Rectal smooth muscle tissue (tissue), 1 donor: ENCODE results near the gene TNFAIP2.

Experiments
- H3K27ac ChIP-seq: one replicate; pipeline ENCODE4 v1.7.0; 2013; ENCODE audit warnings: low read depth, low read length, inconsistent platforms
- H3K27me3 ChIP-seq: one replicate; pipeline ENCODE4 v1.7.0; 2013; ENCODE audit warnings: low read length; ENCODE audit not compliant: control insufficient read depth, insufficient read depth
- H3K36me3 ChIP-seq: one replicate; pipeline ENCODE4 v1.7.0; 2013; ENCODE audit warnings: low read length; ENCODE audit not compliant: control insufficient read depth, insufficient read depth
- H3K4me1 ChIP-seq: one replicate; pipeline ENCODE4 v1.7.0; 2013; ENCODE audit warnings: low read length; ENCODE audit not compliant: control insufficient read depth, insufficient read depth
- H3K4me3 ChIP-seq: one replicate; pipeline ENCODE4 v1.7.0; 2013; ENCODE audit warnings: low read length
- H3K9ac ChIP-seq: one replicate; pipeline ENCODE4 v1.7.0; 2013; ENCODE audit warnings: low read length

Gene TNFAIP2

DNA sequence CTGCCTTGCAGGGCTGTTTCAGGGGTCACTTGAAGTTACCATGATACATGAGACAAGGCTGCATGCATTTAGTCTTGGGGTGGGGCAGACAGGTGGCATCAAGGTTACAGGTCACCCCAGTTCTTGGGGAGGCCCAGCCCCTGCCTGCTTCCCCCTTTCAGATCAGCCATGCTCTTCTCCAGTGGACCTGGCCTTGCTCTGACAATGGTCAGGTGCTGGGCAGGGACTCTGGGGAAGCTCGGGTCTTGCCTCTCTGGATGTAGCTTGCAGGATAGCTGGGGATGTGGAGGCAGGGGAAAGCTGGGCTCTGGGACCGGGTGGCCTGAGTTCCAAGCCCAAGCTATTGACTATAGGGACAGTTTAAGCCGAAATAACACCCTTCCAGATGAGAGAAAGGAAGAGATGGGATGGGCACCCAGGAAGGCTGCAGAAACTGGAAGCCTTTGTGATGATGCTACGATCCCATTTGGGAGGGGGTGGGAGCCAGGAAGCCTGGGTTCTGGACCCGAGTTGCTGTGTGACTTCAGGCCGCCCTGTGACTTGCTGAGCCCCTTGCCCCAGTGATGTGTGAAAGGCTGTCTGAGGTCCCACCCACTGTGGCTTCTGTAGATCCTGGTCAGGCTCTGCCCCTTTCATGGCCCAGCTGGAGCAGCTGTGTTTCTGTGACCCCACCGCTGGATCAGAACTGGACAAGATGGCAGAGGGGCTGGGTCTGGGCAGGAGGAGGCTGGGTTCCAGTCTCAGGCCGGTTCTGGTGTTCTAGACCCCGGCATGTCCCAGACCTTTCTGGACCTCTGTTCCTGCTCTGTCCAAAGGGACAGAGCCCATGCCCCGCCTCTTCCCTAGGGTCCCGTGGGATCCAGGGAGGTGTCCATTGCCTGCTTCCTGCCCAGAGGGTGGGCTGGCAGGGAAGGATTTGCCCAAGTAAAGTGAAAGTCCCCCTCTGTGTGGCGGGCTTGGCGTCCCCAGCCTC is 2.1 kb downstream of the TNFAIP2 start:
- Histone ChIP-seq H3K4me1 (peaks cover 3% of the 10 kb centered on the region), H3K27me3 (peaks cover 1% of the 10 kb centered on the region), H3K36me3 (no peaks in the 10 kb centered on the region), H3K4me3 (peak overlapping the region; percentile 69), H3K27ac (no peak overlapping the region), H3K9ac (no peak overlapping the region)

- Histone ChIP-seq H3K4me1 (peaks cover 8% of the 10 kb centered on the region), H3K4me3 (peak overlapping the region; percentile 59), H3K9ac (no peak overlapping the region), H3K36me3 (no peaks in the 10 kb centered on the region), H3K27me3 (peaks cover 1% of the 10 kb centered on the region), H3K27ac (no peak overlapping the region)
Observed at GRCh38 chr14:103126088-103126872, 3.0 kb downstream of the TNFAIP2 start.

DNA sequence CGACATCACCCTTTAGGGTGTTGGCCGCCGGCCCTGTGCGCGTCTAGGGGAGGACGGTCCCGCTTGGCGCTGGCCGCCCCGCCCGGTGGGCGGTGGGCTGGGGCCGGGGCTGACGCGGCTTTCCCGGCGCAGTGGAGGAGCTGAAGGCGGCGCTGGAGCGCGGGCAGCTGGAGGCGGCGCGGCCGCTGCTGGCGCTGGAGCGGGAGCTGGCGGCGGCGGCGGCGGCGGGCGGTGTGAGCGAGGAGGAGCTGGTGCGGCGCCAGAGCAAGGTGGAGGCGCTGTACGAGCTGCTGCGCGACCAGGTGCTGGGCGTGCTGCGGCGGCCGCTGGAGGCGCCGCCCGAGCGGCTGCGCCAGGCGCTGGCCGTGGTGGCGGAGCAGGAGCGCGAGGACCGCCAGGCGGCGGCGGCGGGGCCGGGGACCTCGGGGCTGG is 3.6 kb downstream of the TNFAIP2 start:
- H3K9ac ChIP-seq, result no peak overlapping the region
- peaks cover 1% of the 10 kb centered on the region for H3K27me3 ChIP-seq
- H3K4me3 ChIP-seq, result peak overlapping the region; percentile 59
- no peak overlapping the region for H3K27ac ChIP-seq
- H3K36me3 ChIP-seq, result no peaks in the 10 kb centered on the region
- peaks cover 11% of the 10 kb centered on the region for H3K4me1 ChIP-seq

- peaks cover 14% of the 10 kb centered on the region for H3K4me1 ChIP-seq
- H3K4me3 ChIP-seq, result no peak overlapping the region
- no peak overlapping the region for H3K27ac ChIP-seq
- H3K36me3 ChIP-seq, result no peaks in the 10 kb centered on the region
- no peak overlapping the region for H3K9ac ChIP-seq
- peaks cover 1% of the 10 kb centered on the region for H3K27me3 ChIP-seq
Observed at GRCh38 chr14:103127356-103127755, 4.1 kb downstream of the TNFAIP2 start.

DNA sequence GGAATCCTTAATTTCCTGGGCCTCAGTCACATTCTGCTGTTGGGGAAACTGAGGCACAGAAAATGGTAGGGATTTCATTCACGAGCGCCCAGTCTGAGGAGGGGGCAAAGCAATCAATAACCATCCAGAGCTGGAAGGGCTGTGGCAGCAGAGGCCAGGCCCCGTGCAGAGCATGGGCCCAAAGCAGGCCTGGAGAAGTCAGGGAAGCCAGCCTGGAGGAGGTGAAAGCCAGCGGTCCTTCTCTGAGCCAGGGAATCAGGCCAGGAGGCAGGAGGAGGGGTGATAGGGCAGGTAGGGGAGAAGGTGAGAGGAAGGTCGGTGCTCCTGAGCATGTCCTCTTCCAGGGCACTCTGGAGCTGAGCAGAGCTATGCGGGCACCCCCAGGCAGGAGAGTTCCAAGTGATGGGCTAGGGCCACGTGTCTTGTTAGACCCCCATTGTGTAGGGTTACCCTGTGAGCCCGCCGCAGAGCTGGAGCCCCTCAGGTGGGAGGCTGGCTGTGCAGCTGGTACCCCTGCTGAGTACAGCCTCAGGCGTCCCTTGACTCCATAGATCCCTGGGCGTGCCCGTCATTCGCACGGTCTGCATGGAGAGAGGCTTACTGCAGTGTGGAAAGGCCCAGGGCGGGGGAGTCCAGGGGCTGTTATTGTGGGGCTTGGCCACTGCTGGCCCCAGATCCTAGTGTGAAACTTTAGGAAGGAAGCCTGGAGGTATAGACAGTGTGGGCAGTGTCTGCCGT is 4.8 kb downstream of the TNFAIP2 start:
- Histone ChIP-seq H3K9ac (no peak overlapping the region), H3K4me3 (no peak overlapping the region), H3K27ac (no peak overlapping the region), H3K27me3 (peaks cover 1% of the 10 kb centered on the region), H3K36me3 (peaks cover 2% of the 10 kb centered on the region), H3K4me1 (peaks cover 11% of the 10 kb centered on the region)

DNA sequence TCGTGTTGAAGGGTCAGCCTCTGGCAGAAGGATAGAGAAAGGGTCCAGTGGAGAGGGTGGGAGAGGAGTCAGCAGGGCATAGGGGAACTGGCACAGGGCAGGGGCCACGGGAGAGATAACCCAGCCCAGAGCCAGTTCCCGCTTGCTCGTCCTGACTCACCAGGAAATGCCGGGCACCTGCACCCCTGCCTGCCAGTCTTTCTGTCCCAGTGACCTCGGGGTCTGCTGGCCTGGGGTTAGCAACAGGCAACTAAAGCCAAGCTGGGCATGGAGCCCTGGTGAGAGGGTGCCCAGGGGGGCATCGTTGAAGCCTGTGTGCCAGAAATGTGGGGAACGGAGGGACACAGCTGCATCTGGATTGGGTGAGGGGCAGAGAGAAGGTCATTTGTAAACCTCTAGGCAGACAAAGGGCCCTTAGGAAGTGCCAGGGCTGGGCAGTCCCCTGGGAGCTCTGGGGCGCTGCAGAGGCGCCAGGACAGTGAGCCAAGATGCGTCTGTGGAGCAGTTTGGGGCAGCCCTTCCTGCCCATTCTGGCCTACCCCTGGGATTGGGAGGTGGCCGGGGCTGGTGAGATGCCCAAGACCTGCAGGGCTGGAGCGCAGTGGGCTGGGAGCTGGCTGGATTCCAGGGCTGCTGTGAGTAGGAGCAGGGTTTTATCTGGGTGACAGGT is 5.5 kb downstream of the TNFAIP2 start:
- Histone ChIP-seq H3K4me1 (peaks cover 11% of the 10 kb centered on the region), H3K9ac (no peak overlapping the region), H3K27me3 (peaks cover 1% of the 10 kb centered on the region), H3K36me3 (peaks cover 4% of the 10 kb centered on the region), H3K4me3 (no peak overlapping the region), H3K27ac (no peak overlapping the region)

DNA sequence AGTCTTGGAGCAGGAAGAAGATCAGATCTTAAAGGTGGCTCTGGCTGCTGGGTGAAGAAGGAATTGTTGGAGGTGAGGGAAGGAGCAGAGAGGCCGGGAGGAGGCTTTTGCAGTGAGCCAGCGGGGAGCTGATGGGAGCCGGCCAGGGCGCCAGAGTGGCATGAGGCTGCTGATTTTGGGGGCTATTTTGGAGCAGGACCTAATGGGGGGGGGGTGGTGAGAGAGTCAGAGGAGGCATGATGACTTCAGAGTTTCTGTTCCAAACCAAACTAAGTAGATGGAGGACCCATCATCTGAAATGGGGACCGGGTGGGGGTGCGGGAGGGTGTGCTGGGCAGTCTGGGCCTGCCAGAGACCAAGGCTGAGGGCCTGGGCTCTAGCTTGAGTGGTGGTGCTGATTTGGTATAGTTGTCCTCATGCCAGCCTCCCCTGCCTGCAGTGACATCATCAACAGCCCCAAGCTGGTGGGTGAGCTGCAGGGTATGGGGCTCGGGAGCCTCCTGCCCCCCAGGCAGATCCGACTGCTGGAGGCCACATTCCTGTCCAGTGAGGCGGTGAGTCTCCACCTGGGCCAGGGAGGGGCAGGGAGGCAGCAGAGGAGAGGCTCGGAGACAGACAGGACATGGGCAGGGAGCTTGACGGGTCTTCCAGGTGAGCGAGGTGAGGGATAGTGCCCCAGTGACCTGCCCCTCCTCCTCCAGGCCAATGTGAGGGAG is 6.2 kb downstream of the TNFAIP2 start:
- Histone ChIP-seq H3K36me3 (peaks cover 4% of the 10 kb centered on the region), H3K9ac (no peak overlapping the region), H3K4me3 (no peak overlapping the region), H3K4me1 (peaks cover 11% of the 10 kb centered on the region), H3K27ac (no peak overlapping the region), H3K27me3 (no peaks in the 10 kb centered on the region)

GRCh38 chr14:103130017-103130764 is 6.9 kb downstream of the TNFAIP2 start:
- H3K27ac ChIP-seq, result peak overlapping the region; percentile 8
- no peak overlapping the region for H3K4me3 ChIP-seq
- peaks cover 4% of the 10 kb centered on the region for H3K36me3 ChIP-seq
- H3K9ac ChIP-seq, result no peak overlapping the region
- H3K27me3 ChIP-seq, result no peaks in the 10 kb centered on the region
- peaks cover 11% of the 10 kb centered on the region for H3K4me1 ChIP-seq

DNA sequence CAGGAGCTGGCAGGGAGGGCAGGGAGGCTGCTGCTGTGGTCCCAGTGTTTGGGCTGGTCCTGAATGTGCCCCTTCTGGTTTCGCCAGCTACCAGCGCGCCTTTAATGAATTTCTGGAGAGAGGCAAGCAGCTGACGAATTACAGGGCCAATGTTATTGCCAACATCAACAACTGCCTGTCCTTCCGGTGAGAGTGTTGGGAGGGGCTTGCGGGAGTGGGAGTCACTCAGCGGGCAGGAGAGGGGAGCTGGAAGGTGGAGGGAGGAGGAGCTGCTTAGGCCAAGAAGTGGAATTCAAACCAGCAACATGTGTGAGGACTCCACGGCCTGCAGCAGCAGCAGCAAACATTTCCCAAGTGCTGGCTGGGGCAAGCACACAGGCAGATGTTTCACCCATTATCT is 7.7 kb downstream of the TNFAIP2 start:
- peak overlapping the region; percentile 12 for H3K4me3 ChIP-seq
- H3K36me3 ChIP-seq, result peaks cover 4% of the 10 kb centered on the region
- H3K27me3 ChIP-seq, result no peaks in the 10 kb centered on the region
- H3K9ac ChIP-seq, result no peak overlapping the region
- H3K4me1 ChIP-seq, result peaks cover 11% of the 10 kb centered on the region
- peak overlapping the region; percentile 8 for H3K27ac ChIP-seq

GRCh38 chr14:103131580-103131979 is 8.3 kb downstream of the TNFAIP2 start:
- Histone ChIP-seq H3K4me3 (no peak overlapping the region), H3K9ac (no peak overlapping the region), H3K27me3 (no peaks in the 10 kb centered on the region), H3K4me1 (peaks cover 11% of the 10 kb centered on the region), H3K27ac (peak overlapping the region; percentile 8), H3K36me3 (peaks cover 4% of the 10 kb centered on the region)
